K562 (cell line): ENCODE results near the gene GPR152. TPM values are rescaled to one million over a fixed set of nuclear protein-coding genes. Genes with fewer than 3 reads are reported as not detected.
A peak's percentile ranks its signal among the peaks of the same experiment; 100 is the strongest.

Experiments
- BRCA1 ChIP-seq, 2 experiments: fragments of 450-650 bp in 1 of 2; sonication (generic) in 1 of 2; formaldehyde crosslinking in 1 of 2; IDR thresholded peaks; 2 replicates each; pipeline versions ENCODE4 v1.5.0 to v1.6.1; 2017 to 2020; ENCODE audit warnings: mild to moderate bottlenecking in 1 of 2, missing genetic modification reagents in 1 of 2
- BRF1 ChIP-seq: IDR thresholded peaks from 3 replicates; pipeline ENCODE4 v1.6.1; 2011; ENCODE audit warnings: borderline replicate concordance, mild to moderate bottlenecking; ENCODE audit not compliant: insufficient read length; ENCODE audit errors: extremely low read depth
- CREBBP ChIP-seq: IDR thresholded peaks from one replicate; pipeline ENCODE4 v1.6.1; 2012; ENCODE audit warnings: low read depth, mild to moderate bottlenecking, control low read depth, inconsistent platforms, low read length
- ETS2 ChIP-seq: IDR thresholded peaks from 2 replicates; pipeline ENCODE4 v1.6.1; 2016; ENCODE audit warnings: borderline replicate concordance, missing genetic modification characterization, mild to moderate bottlenecking, moderate library complexity, missing compliant biosample characterization; ENCODE audit not compliant: poor library complexity, severe bottlenecking
- FOXA3 ChIP-seq, 2 experiments: fragments of 450-650 bp in 1 of 2; sonication (generic) in 1 of 2; formaldehyde crosslinking; IDR thresholded peaks in 1 of 2; conservative IDR thresholded peaks in 1 of 2; 2 replicates each; pipeline versions ENCODE4 v1.4.0 to v1.8.0; 2020 to 2022; ENCODE audit warnings: mild to moderate bottlenecking in 2 of 2, missing genetic modification reagents in 1 of 2
- GABPA ChIP-seq: fragments of 200-800 bp; sonication (Bioruptor generic); conservative IDR thresholded peaks from 2 replicates; pipeline ENCODE4 v1.6.1; 2016; ENCODE audit warnings: low read depth, missing genetic modification characterization, missing compliant biosample characterization
- HDAC3 ChIP-seq: fragments of 450-650 bp; IDR thresholded peaks from 2 replicates; pipeline ENCODE4 v1.6.1; 2018; ENCODE audit warnings: borderline replicate concordance, mild to moderate bottlenecking, moderate library complexity; ENCODE audit not compliant: partially characterized antibody
- KLF6 ChIP-seq: fragments of 250-450 bp; sonication (Bioruptor Pico); IDR thresholded peaks from 2 replicates; pipeline ENCODE4 v1.4.0; 2020; ENCODE audit warnings: mild to moderate bottlenecking, moderate library complexity, borderline replicate concordance
- MEIS2 ChIP-seq: fragments of 450-650 bp; IDR thresholded peaks from 2 replicates; pipeline ENCODE4 v1.6.1; 2014; ENCODE audit warnings: mild to moderate bottlenecking; ENCODE audit not compliant: partially characterized antibody
- NCOA6 ChIP-seq: fragments of 450-650 bp; IDR thresholded peaks from 2 replicates; pipeline ENCODE4 v1.6.1; 2017; ENCODE audit warnings: mild to moderate bottlenecking
- NFE2L1 ChIP-seq: fragments of 450-650 bp; IDR thresholded peaks from 2 replicates; pipeline ENCODE4 v1.6.1; 2016; ENCODE audit warnings: missing genetic modification characterization, low read depth, mild to moderate bottlenecking, missing compliant biosample characterization, moderate library complexity, borderline replicate concordance
- NR1H2 ChIP-seq: sonication (generic); formaldehyde crosslinking; IDR thresholded peaks from 2 replicates; pipeline ENCODE4 v1.4.0; 2020; ENCODE audit warnings: mild to moderate bottlenecking, missing genetic modification reagents
- RBM34 ChIP-seq: fragments of 200-400 bp; formaldehyde crosslinking; IDR thresholded peaks from 2 replicates; pipeline ENCODE4 v1.6.1; 2018; ENCODE audit warnings: low read length, borderline replicate concordance; ENCODE audit not compliant: insufficient read depth
- RUNX1 ChIP-seq: sonication (generic); IDR thresholded peaks from 2 replicates; pipeline ENCODE4 v1.6.1; 2016; ENCODE audit warnings: antibody characterized with exemption, low read depth
- XRCC5 ChIP-seq: fragments of 200-400 bp; formaldehyde crosslinking; IDR thresholded peaks from 2 replicates; pipeline ENCODE4 v1.6.1; 2017; ENCODE audit warnings: low read depth, mild to moderate bottlenecking, low read length
- ZBED1 ChIP-seq: IDR thresholded peaks from 2 replicates; pipeline ENCODE4 v1.6.1; 2014
- ZNF12 ChIP-seq: sonication (generic); formaldehyde crosslinking; IDR thresholded peaks from 2 replicates; pipeline ENCODE4 v1.4.0; 2020; ENCODE audit warnings: mild to moderate bottlenecking, missing genetic modification reagents
- ZNF41 ChIP-seq: fragments of 250-450 bp; sonication (Bioruptor Pico); conservative IDR thresholded peaks from 2 replicates; pipeline ENCODE4 v1.4.0; 2020; ENCODE audit warnings: mild to moderate bottlenecking
- ZNF507 ChIP-seq: conservative IDR thresholded peaks from 2 replicates; pipeline ENCODE4 v1.6.1; 2017; ENCODE audit warnings: missing genetic modification characterization, missing compliant biosample characterization
- ZNF668 ChIP-seq: fragments of 250-450 bp; sonication (Bioruptor Pico); IDR thresholded peaks from 2 replicates; pipeline ENCODE4 v1.8.0; 2022; ENCODE audit warnings: mild to moderate bottlenecking, inconsistent platforms
- ZNF830 ChIP-seq: fragments of 250-450 bp; sonication (Bioruptor Pico); IDR thresholded peaks from 2 replicates; pipeline ENCODE4 v1.5.0; 2021; ENCODE audit warnings: mild to moderate bottlenecking
- polyA plus RNA-seq, 8 experiments: library from polyadenylated mRNA; depleted of rRNA in 4 of 8; stranded (reverse) in 5 of 8; unstranded in 3 of 8; fragments of >200 nt; fragmentation: Nextera tagmentation in 2 of 8; fragmentation: Illumina TruSeq in 1 of 8; extraction: Ambion mirVana in 2 of 8; extraction: Trizol in 1 of 8; gene quantifications; 2 replicates each; pipeline versions ENCODE4 v1.2.1 to v1.2.3, GENCODE V29; 2011 to 2014; ENCODE audit warnings: inconsistent platforms in 1 of 8, missing spikeins in 1 of 8
- total RNA-seq, 7 experiments: library from RNA; depleted of rRNA in 6 of 7; stranded (reverse); fragments of >200 nt in 6 of 7; fragmentation: Illumina TruSeq in 2 of 7; extraction: Trizol in 2 of 7; gene quantifications; 2 replicates each; pipeline versions ENCODE4 v1.2.1 to v1.2.3, GENCODE V29; 2011 to 2021; ENCODE audit warnings: low replicate concordance in 1 of 7
- TF ChIP-seq, protein P1 (sequence below): conservative IDR thresholded peaks from 2 replicates; pipeline ENCODE4 v1.6.1; 2011; ENCODE audit warnings: low read depth, mild to moderate bottlenecking, low read length; ENCODE audit not compliant: control insufficient read depth
- TF ChIP-seq, protein P2 (sequence below): sonication (generic); formaldehyde crosslinking; IDR thresholded peaks from 2 replicates; pipeline ENCODE4 v1.4.0; 2020; ENCODE audit warnings: mild to moderate bottlenecking, missing genetic modification reagents

GPR152 gene
- total and polyA plus RNA-seq, 9 of the 15 experiments (the other 6 are each of a cell fraction or from before 2014, with no cell fraction given) = not detected

DNA sequence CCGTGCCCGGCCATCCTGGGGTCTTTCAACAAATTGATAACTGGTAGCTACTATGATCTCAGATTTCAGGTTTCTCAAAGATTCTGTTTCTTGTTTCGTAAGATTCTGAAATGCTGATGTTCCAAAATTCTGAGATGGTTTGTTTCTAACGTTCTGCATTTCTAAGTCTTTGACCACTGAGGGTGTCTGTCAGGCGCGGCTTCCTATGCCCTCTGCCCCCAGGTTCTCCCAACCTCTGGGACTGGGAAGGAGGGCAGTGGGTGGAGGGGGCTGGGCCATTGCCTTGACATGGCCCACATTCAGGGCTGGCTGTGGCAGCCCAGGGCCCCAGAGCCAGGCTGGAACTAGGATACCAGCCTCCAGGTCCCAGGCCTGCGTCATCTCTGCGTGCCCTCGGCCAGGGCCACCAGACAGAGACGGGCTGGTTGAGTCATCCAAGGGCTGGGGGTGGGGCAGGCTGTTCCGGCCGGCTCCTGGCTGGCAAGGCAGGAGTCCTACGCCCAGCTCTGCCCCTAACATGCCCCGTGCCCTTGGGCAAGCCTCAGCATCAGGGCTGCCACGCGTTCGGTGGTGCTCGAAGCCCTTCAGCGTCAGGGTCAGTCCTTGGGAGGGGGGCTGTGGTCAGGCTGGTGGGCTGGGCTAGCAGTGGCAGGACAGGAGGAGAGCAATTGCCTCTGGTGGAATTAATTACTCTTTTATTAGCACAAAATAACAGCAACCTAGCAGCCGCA is 11.3 kb upstream of the GPR152 start (continued):
- TF ChIP-seq ZNF830 (CRISPR knock-in tag) (0 out of 2 replicates have a peak, but pooled peaks have one; percentile 22), FOXA3 (CRISPR knock-in tag; conservative IDR thresholded peaks at IDR 0.05 in 1 of 2, IDR thresholded peaks at IDR 0.05 in 1 of 2) (peak in 1 of 2 experiments; percentile 29; a peak in 1 of 4 replicates), HDAC3 (no peak), ZNF12 (CRISPR knock-in tag) (no peak), CREBBP (no peak), ZBED1 (peak; percentile 62; the same call in 1 of the 2 replicates), BRCA1 (IDR thresholded peaks at IDR 0.05) (no peak), BRCA1 (CRISPR knock-in tag; IDR thresholded peaks at IDR 0.05) (no peak), NR1H2 (CRISPR knock-in tag) (no peak), NCOA6 (no peak), RUNX1 (0 out of 2 replicates have a peak, but pooled peaks have one; percentile 32), KLF6 (CRISPR knock-in tag) (0 out of 2 replicates have a peak, but pooled peaks have one; percentile 29), ZNF41 (no peak), BRF1 (no peak), NFE2L1 (tag) (no peak), ETS2 (tag) (no peak), MEIS2 (no peak), RBM34 (no peak), GABPA (tag) (no peak), ZNF668 (no peak), XRCC5 (no peak), ZNF507 (tag) (no peak)
- TF ChIP-seq, protein P1, sequence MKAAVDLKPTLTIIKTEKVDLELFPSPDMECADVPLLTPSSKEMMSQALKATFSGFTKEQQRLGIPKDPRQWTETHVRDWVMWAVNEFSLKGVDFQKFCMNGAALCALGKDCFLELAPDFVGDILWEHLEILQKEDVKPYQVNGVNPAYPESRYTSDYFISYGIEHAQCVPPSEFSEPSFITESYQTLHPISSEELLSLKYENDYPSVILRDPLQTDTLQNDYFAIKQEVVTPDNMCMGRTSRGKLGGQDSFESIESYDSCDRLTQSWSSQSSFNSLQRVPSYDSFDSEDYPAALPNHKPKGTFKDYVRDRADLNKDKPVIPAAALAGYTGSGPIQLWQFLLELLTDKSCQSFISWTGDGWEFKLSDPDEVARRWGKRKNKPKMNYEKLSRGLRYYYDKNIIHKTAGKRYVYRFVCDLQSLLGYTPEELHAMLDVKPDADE = no peak
- TF ChIP-seq, protein P2, sequence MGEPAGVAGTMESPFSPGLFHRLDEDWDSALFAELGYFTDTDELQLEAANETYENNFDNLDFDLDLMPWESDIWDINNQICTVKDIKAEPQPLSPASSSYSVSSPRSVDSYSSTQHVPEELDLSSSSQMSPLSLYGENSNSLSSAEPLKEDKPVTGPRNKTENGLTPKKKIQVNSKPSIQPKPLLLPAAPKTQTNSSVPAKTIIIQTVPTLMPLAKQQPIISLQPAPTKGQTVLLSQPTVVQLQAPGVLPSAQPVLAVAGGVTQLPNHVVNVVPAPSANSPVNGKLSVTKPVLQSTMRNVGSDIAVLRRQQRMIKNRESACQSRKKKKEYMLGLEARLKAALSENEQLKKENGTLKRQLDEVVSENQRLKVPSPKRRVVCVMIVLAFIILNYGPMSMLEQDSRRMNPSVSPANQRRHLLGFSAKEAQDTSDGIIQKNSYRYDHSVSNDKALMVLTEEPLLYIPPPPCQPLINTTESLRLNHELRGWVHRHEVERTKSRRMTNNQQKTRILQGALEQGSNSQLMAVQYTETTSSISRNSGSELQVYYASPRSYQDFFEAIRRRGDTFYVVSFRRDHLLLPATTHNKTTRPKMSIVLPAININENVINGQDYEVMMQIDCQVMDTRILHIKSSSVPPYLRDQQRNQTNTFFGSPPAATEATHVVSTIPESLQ (CRISPR knock-in tag) = no peak
